GM12878 (cell line): Measurements from ENCODE around the gene HDX. TPM values are rescaled to one million over a fixed set of nuclear protein-coding genes. Genes with fewer than 3 reads are reported as not detected.

ENCODE experiments used
- ATAC-seq: fragments of 200-7000 bp; cut with Tn5 transposase; 3 replicates; pipeline ENCODE4 v1.9.1; 2020; ENCODE audit warnings: mild to moderate bottlenecking, moderate library complexity
- BruUV-seq: library from RNA; stranded (reverse); fragments of 400-500 nt; replicated peaks from 2 replicates; lab custom pipeline; 2021; lab: Mats Ljungman, UMichigan
- CTCF ChIA-PET: fragments of 300-600 bp; sonication (Branson Sonifier 250); formaldehyde crosslinking; extraction: SDS; loops from one replicate; lab custom pipeline; 2021; ENCODE audit warnings: inconsistent platforms; lab: Yijun Ruan, JAX
- POLR2A ChIA-PET: fragments of 350-600 bp; formaldehyde crosslinking; extraction: SDS; loops from one replicate; lab custom pipeline; 2021; ENCODE audit warnings: inconsistent platforms; lab: Charles Lee
- RAD21 ChIA-PET: fragments of 300-600 bp; sonication (Branson Sonifier 250); formaldehyde crosslinking; loops from one replicate; lab custom pipeline; 2023; ENCODE audit warnings: antibody characterized with exemption; ENCODE audit not compliant: unreplicated experiment; lab: Charles Lee
- SMC1A ChIA-PET: fragments of 300-600 bp; sonication (Branson Sonifier 250); formaldehyde crosslinking; loops from one replicate; lab custom pipeline; 2023; ENCODE audit not compliant: unreplicated experiment, uncharacterized antibody; lab: Charles Lee
- DNase-seq: peaks from one replicate; pipeline ENCODE4 v3.0.0-alpha.2; 2011; ENCODE audit warnings: low read depth, low spot score
- FAIRE-seq: peaks from 3 replicates; lab custom pipeline; 2011; peaks lifted over from hg19 to GRCh38; lab: Jason Lieb, UNC
- H2AFZ ChIP-seq: 2 replicates; pipeline ENCODE4 v1.6.0; 2011; ENCODE audit warnings: low read depth, low read length, control low read depth; ENCODE audit not compliant: control insufficient read depth
- H3K27ac ChIP-seq: 2 replicates; pipeline ENCODE4 v1.5.1; 2011; ENCODE audit warnings: control low read depth; ENCODE audit not compliant: control insufficient read depth, insufficient read depth
- H3K27me3 ChIP-seq, 2 experiments: replicated peaks in 1 of 2; 2 replicates each; pipeline versions ENCODE4 v1.6.0 to v1.6.1; 2011; ENCODE audit warnings: low read length in 1 of 2; ENCODE audit not compliant: control insufficient read depth in 2 of 2, insufficient read depth in 2 of 2
- H3K36me3 ChIP-seq, 2 experiments: 2 replicates each; pipeline ENCODE4 v1.5.1; 2011; ENCODE audit warnings: low read length in 1 of 2; ENCODE audit not compliant: control insufficient read depth in 2 of 2, insufficient read depth in 2 of 2
- H3K4me1 ChIP-seq: 2 replicates; pipeline ENCODE4 v1.6.1; 2011; ENCODE audit warnings: mild to moderate bottlenecking, low read length, moderate library complexity, mixed read lengths; ENCODE audit not compliant: control insufficient read depth, insufficient read depth
- H3K4me2 ChIP-seq: 2 replicates; pipeline ENCODE4 v1.6.0; 2011; ENCODE audit warnings: control low read depth; ENCODE audit not compliant: control insufficient read depth, insufficient read depth
- H3K4me3 ChIP-seq: fragments of 200-600 bp; sonication (generic); 2 replicates; pipeline ENCODE4 v1.5.1; 2016
- H3K79me2 ChIP-seq: 2 replicates; pipeline ENCODE4 v1.6.0; 2011; ENCODE audit warnings: low read length; ENCODE audit not compliant: control insufficient read depth, insufficient read depth
- H3K9ac ChIP-seq: 2 replicates; pipeline ENCODE4 v1.8.0; 2011; ENCODE audit warnings: low read length, control low read depth, mixed read lengths; ENCODE audit not compliant: control insufficient read depth, insufficient read depth
- H3K9me3 ChIP-seq: replicated peaks from 3 replicates; pipeline ENCODE4 v1.5.1; 2011; ENCODE audit warnings: mild to moderate bottlenecking, low read length; ENCODE audit not compliant: control insufficient read depth, insufficient read depth
- H4K20me1 ChIP-seq: 2 replicates; pipeline ENCODE4 v1.6.0; 2011; ENCODE audit not compliant: control insufficient read depth, insufficient read depth
- BACH1 ChIP-seq: fragments of 450-650 bp; IDR thresholded peaks from 2 replicates; pipeline ENCODE4 v1.6.1; 2017; ENCODE audit warnings: mild to moderate bottlenecking, borderline replicate concordance
- CBX3 ChIP-seq: fragments of 200-600 bp; sonication (generic); IDR thresholded peaks from 2 replicates; pipeline ENCODE4 v1.6.1; 2016; ENCODE audit warnings: low read depth, borderline replicate concordance
- CREM ChIP-seq: IDR thresholded peaks from 2 replicates; pipeline ENCODE4 v1.6.1; 2014; ENCODE audit warnings: antibody characterized with exemption, low read depth
- MEF2A ChIP-seq: IDR thresholded peaks from 2 replicates; pipeline ENCODE4 v1.6.1; 2011; ENCODE audit warnings: low read depth, mild to moderate bottlenecking, low read length, moderate library complexity; ENCODE audit not compliant: insufficient read depth
- NKRF ChIP-seq: fragments of 450-650 bp; conservative IDR thresholded peaks from 2 replicates; pipeline ENCODE4 v1.6.1; 2017; ENCODE audit warnings: mild to moderate bottlenecking, moderate library complexity
- PAX8 ChIP-seq: fragments of 450-650 bp; IDR thresholded peaks from 2 replicates; pipeline ENCODE4 v1.6.1; 2017; ENCODE audit warnings: mild to moderate bottlenecking, moderate library complexity
- PML ChIP-seq: IDR thresholded peaks from 2 replicates; pipeline ENCODE4 v1.6.1; 2012; ENCODE audit warnings: low read length, inconsistent platforms
- POLR2AphosphoS2 ChIP-seq: IDR thresholded peaks from 2 replicates; pipeline ENCODE4 v1.6.1; 2011; ENCODE audit warnings: low read depth, mild to moderate bottlenecking, low read length, improper control_type of control experiment, moderate library complexity
- RCOR1 ChIP-seq: conservative IDR thresholded peaks from 2 replicates; pipeline ENCODE4 v1.6.1; 2012; ENCODE audit warnings: low read depth, low read length, improper control_type of control experiment
- RUNX3 ChIP-seq: IDR thresholded peaks from 2 replicates; pipeline ENCODE4 v1.6.1; 2012; ENCODE audit warnings: low read length, inconsistent platforms
- SMAD5 ChIP-seq: IDR thresholded peaks from 2 replicates; pipeline ENCODE4 v1.6.1; 2016; ENCODE audit warnings: antibody characterized with exemption, low read depth
- SREBF2 ChIP-seq: IDR thresholded peaks from 2 replicates; pipeline ENCODE4 v1.6.1; 2012; ENCODE audit warnings: mild to moderate bottlenecking, low read length
- TCF3 ChIP-seq: IDR thresholded peaks from 2 replicates; pipeline ENCODE4 v1.6.1; 2012; ENCODE audit warnings: low read depth, mild to moderate bottlenecking, low read length, borderline replicate concordance; ENCODE audit not compliant: insufficient read depth
- USF2 ChIP-seq: IDR thresholded peaks from 2 replicates; pipeline ENCODE4 v1.6.1; 2011; ENCODE audit warnings: low read depth, low read length, improper control_type of control experiment, borderline replicate concordance
- YY1 ChIP-seq: IDR thresholded peaks from 2 replicates; pipeline ENCODE4 v1.6.1; 2011; ENCODE audit warnings: low read depth, mild to moderate bottlenecking, low read length
- ZNF24 ChIP-seq: fragments of 450-650 bp; IDR thresholded peaks from 2 replicates; pipeline ENCODE4 v1.6.1; 2017; ENCODE audit warnings: antibody characterized with exemption, mild to moderate bottlenecking
- ZNF274 ChIP-seq: IDR thresholded peaks from one replicate; pipeline ENCODE4 v1.8.0; 2011; ENCODE audit not compliant: insufficient read length, insufficient read depth
- ZZZ3 ChIP-seq: IDR thresholded peaks from 2 replicates; pipeline ENCODE4 v1.6.1; 2011; ENCODE audit warnings: low read depth; ENCODE audit not compliant: control insufficient read depth, insufficient read length
- WGBS: methylation state at CpG from one replicate; pipeline ENCODE4 v1.1.6; 2016; ENCODE audit warnings: low lambda C conversion rate; ENCODE audit not compliant: insufficient replicate concordance, insufficient coverage; ENCODE audit errors: missing lambda C conversion rate; 5-methylcytosine and 5-hydroxymethylcytosine counted together
- in situ Hi-C: fragments of 300-500 bp; cut with MboI; formaldehyde crosslinking; loops from 9 replicates; pipeline ENCODE4 v1.14.3; 2018; ENCODE audit warnings: mixed read lengths
- intact Hi-C: fragments of 100-400 bp; cut with micrococcal nuclease; formaldehyde crosslinking; loops from one replicate; pipeline ENCODE4 v1.14.2; 2022; ENCODE audit not compliant: unreplicated experiment
- polyA plus RNA-seq, 11 experiments: library from polyadenylated mRNA; depleted of rRNA in 4 of 11; unstranded in 6 of 11; stranded (reverse) in 5 of 11; fragments of >200 nt; fragmentation: Nextera tagmentation in 4 of 11; fragmentation: Illumina TruSeq in 1 of 11; extraction: Ambion mirVana in 4 of 11; extraction: Trizol in 1 of 11; gene quantifications; 1 replicate in 1 of 11; 2 replicates in 10 of 11; pipeline versions ENCODE4 v1.2.1 to v1.2.3, GENCODE V29; 2011 to 2016; ENCODE audit warnings: inconsistent platforms in 2 of 11, missing spikeins in 2 of 11, low read depth in 1 of 11
- total RNA-seq, 4 experiments: library from RNA; depleted of rRNA in 3 of 4; stranded (reverse); fragments of >200 nt in 3 of 4; fragmentation: Illumina TruSeq in 1 of 4; extraction: Trizol in 1 of 4; gene quantifications; 2 replicates each; pipeline versions ENCODE4 v1.2.1 to v1.2.3, GENCODE V29; 2013 to 2021

Gene HDX
- total and polyA plus RNA-seq, 10 of the 15 experiments (the other 5 are each of a cell fraction or from before 2014, with no cell fraction given): 2.9 to 8.6 (median 6.3) TPM; not detected in 1

DNA sequence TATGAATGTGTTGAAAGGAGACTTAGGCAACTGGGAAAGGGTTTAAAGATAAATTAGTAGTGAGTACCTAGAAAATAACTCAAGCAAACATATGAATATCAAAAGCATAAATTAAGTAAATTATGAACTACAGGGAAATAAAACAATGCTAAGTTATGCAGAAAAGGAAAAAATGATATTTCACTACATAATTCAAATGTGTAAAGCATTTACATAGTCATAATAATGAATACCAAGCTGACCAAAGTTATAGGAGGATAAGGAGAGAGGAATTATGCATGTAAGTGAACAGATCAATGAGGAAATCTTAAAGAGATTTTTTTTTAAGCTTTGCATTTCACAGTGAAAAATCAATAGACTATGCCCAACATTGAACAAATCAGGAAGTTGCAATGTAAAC lies 145.0 kb downstream of the HDX start:
- Histone ChIP-seq H3K27ac (no peak overlapping the region), H3K9ac (no peak overlapping the region), H2AFZ (no peak overlapping the region), H3K4me3 (no peak overlapping the region), H3K4me2 (no peak overlapping the region), H4K20me1 (no peaks in the 10 kb centered on the region), H3K79me2 (no peaks in the 10 kb centered on the region), H3K27me3 (no peaks in the 10 kb centered on the region), H3K4me1 (no peaks in the 10 kb centered on the region), H3K9me3 (no peaks in the 10 kb centered on the region), H3K36me3 (no peaks in the 10 kb centered on the region)
- DNase-seq (no peak), ATAC-seq (no peak), FAIRE-seq (no peak)
- ChIA-PET POLR2A (no interaction called here), CTCF (no interaction called here), SMC1A (no interaction called here), RAD21 (no interaction called here)
- no peak for TF ChIP-seq YY1
- TF ChIP-seq USF2: no peak
- TF ChIP-seq RCOR1: no peak
- TF ChIP-seq MEF2A: no peak
- no peak for TF ChIP-seq TCF3
- TF ChIP-seq CREM: no peak
- no peak for TF ChIP-seq POLR2AphosphoS2
- TF ChIP-seq RUNX3: no peak
- no peak for TF ChIP-seq ZNF24
- TF ChIP-seq PML: no peak
- in situ Hi-C loops (no loop called here), intact Hi-C loops (no loop called here)
- BruUV-seq: no TSS peak

- no peak for ATAC-seq
- SMC1A ChIA-PET: interaction anchor here (1.0 kb wide), 1 partner anchor 8 kb away, joined by 3 read pairs; no protein-coding TSS in a partner anchor
- no peak for TF ChIP-seq SREBF2
- TF ChIP-seq NKRF: no peak
- no peak for TF ChIP-seq SMAD5
- no peak for TF ChIP-seq PAX8
- TF ChIP-seq ZNF274: no peak
- no peak for TF ChIP-seq CBX3
- no peak for TF ChIP-seq ZZZ3
- no peak for TF ChIP-seq BACH1
Observed at GRCh38 chrX:84340968-84341367, 161.3 kb downstream of the HDX start.

More at GRCh38 chrX:84340968-84341367, 161.3 kb downstream of the HDX start:
- no peaks in the 10 kb centered on the region for H3K79me2 ChIP-seq
- ChIA-PET POLR2A (no interaction called here), CTCF (no interaction called here), RAD21 (no interaction called here)
- BruUV-seq: no TSS peak
- intact Hi-C loops: no loop called here
- no peaks in the 10 kb centered on the region for H4K20me1 ChIP-seq
- H3K4me3 ChIP-seq: no peak overlapping the region
- 56% methylated on average over 1 of the region's 1 CpG for WGBS
- in situ Hi-C loops: no loop called here
- no peaks in the 10 kb centered on the region for H3K4me1 ChIP-seq
- H2AFZ ChIP-seq: no peak overlapping the region
- no peak for DNase-seq
- no peak overlapping the region for H3K27ac ChIP-seq
- no peak overlapping the region for H3K4me2 ChIP-seq
- H3K27me3 ChIP-seq: no peaks in the 10 kb centered on the region
- H3K36me3 ChIP-seq: no peaks in the 10 kb centered on the region
- H3K9me3 ChIP-seq: no peaks in the 10 kb centered on the region
- no peak overlapping the region for H3K9ac ChIP-seq
- FAIRE-seq: no peak
